HG02840 (cell line): ENCODE data around the gene OR2H1.

Experiments used
- ATAC-seq: cut with Tn5 transposase; IDR thresholded peaks from one replicate; pipeline ENCODE4 v1.9.1; 2021; ENCODE audit warnings: mild to moderate bottlenecking, moderate library complexity, moderate number of reproducible peaks; ENCODE audit not compliant: unreplicated experiment, low FRiP score

The OR2H1 gene

GRCh38 chr6:29507319-29507718 is 50.4 kb downstream of the OR2H1 start:
- ATAC-seq, result no peak

GRCh38 chr6:29509239-29509638 is 52.3 kb downstream of the OR2H1 start:
- no peak for ATAC-seq

- ATAC-seq, result no peak
These were observed 52.8 kb downstream of the OR2H1 start for GRCh38 chr6:29509711-29510110.

- no peak for ATAC-seq
These were observed 53.2 kb downstream of the OR2H1 start for GRCh38 chr6:29510202-29510601.

- ATAC-seq, result no peak
These were observed 53.9 kb downstream of the OR2H1 start for GRCh38 chr6:29510746-29511300.
